ENCODE data around the gene HYAL4.

DNA sequence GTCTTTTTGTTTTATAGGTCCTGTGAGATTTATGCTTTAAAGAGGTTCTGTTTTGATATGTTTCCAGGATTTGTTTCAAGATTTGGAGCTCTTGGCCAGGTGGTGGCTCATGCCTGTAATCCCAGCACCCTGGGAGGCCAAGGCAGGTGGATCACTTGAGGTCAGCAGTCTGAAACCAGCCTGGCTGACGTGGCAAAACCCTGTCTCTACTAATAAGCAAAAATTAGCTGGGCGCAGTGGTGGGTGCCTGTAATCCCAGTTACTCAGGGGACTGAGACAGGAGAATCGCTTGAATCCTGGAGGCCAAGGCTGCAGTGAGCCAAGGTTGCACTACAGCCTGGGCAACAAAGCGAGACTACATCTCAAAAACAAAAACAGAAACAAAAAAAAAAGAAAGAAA lies 8.3 kb upstream of the HYAL4 start:
- TF ChIP-seq, protein P1, sequence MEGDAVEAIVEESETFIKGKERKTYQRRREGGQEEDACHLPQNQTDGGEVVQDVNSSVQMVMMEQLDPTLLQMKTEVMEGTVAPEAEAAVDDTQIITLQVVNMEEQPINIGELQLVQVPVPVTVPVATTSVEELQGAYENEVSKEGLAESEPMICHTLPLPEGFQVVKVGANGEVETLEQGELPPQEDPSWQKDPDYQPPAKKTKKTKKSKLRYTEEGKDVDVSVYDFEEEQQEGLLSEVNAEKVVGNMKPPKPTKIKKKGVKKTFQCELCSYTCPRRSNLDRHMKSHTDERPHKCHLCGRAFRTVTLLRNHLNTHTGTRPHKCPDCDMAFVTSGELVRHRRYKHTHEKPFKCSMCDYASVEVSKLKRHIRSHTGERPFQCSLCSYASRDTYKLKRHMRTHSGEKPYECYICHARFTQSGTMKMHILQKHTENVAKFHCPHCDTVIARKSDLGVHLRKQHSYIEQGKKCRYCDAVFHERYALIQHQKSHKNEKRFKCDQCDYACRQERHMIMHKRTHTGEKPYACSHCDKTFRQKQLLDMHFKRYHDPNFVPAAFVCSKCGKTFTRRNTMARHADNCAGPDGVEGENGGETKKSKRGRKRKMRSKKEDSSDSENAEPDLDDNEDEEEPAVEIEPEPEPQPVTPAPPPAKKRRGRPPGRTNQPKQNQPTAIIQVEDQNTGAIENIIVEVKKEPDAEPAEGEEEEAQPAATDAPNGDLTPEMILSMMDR (conservative IDR thresholded peaks at IDR 0.05; ENCODE audit: low read length) = no peak
- no peak for TF ChIP-seq EZH2phosphoT487 (IDR thresholded peaks at IDR 0.05; ENCODE audit: borderline replicate concordance, low read depth, low read length)
